Lower lobe of right lung (tissue), 2 donors: ENCODE measurements around the gene ALAS2. TPM values are rescaled to one million over a fixed set of nuclear protein-coding genes. Genes with fewer than 3 reads are reported as not detected.

Experiments used
- ATAC-seq, 2 donors: fragments of 200-7000 bp; cut with Tn5 transposase; one replicate each; pipeline ENCODE4 v1.9.1; 2020 to 2022; ENCODE audit warnings: mild to moderate bottlenecking in 2 of 2, moderate library complexity in 2 of 2
- DNase-seq: peaks from one replicate; pipeline ENCODE4 v3.0.0-alpha.2; 2020
- H3K27ac ChIP-seq: fragments of 200-600 bp; one replicate; pipeline ENCODE4 v1.8.0; 2022
- H3K27me3 ChIP-seq: fragments of 200-600 bp; one replicate; pipeline ENCODE4 v1.8.0; 2022; ENCODE audit warnings: low read depth
- H3K36me3 ChIP-seq: fragments of 200-600 bp; one replicate; pipeline ENCODE4 v1.8.0; 2022; ENCODE audit warnings: mild to moderate bottlenecking
- H3K4me1 ChIP-seq: fragments of 200-600 bp; one replicate; pipeline ENCODE4 v1.8.0; 2022
- H3K4me3 ChIP-seq: fragments of 200-600 bp; one replicate; pipeline ENCODE4 v1.8.0; 2022; ENCODE audit warnings: mild to moderate bottlenecking
- H3K9me3 ChIP-seq: fragments of 200-600 bp; one replicate; pipeline ENCODE4 v1.8.0; 2022
- CTCF ChIP-seq: fragments of 200-600 bp; IDR thresholded peaks from one replicate; pipeline ENCODE4 v1.8.0; 2022; ENCODE audit warnings: antibody characterized with exemption, mild to moderate bottlenecking
- intact Hi-C: fragments of 100-400 bp; cut with DNase I; formaldehyde crosslinking; loops from one replicate; pipeline ENCODE4 v1.11.0; 2022
- total RNA-seq: library from RNA; stranded (reverse); fragmentation: NEBNext Ultra II Directional; extraction: Animal tissue kit (Norgen Biotek cat#: 25700); gene quantifications from one replicate; pipeline ENCODE4 v1.2.1, GENCODE V29; 2021
- donor health status: DM: no; HTN: yes; CAD: no; lungs with severe emphysema.

ALAS2 gene
- total RNA-seq, 1 donor from 2014 or later: 0.89 TPM

- H3K4me1 ChIP-seq: no peaks in the 10 kb centered on the region
- DNase-seq (no peak), ATAC-seq (no peak)
- intact Hi-C loops: no loop called here
- H3K27me3 ChIP-seq: no peaks in the 10 kb centered on the region
- no peak for TF ChIP-seq CTCF
- no peak overlapping the region for H3K27ac ChIP-seq
- H3K36me3 ChIP-seq: no peaks in the 10 kb centered on the region
- H3K4me3 ChIP-seq: no peak overlapping the region
- H3K9me3 ChIP-seq: no peaks in the 10 kb centered on the region
Observed at GRCh38 chrX:54964766-54965497, 65.8 kb downstream of the ALAS2 start.

GRCh38 chrX:54961750-54962149, 69.0 kb downstream of the ALAS2 start:
- Histone ChIP-seq H3K9me3 (no peaks in the 10 kb centered on the region), H3K27ac (no peak overlapping the region), H3K4me1 (no peaks in the 10 kb centered on the region), H3K27me3 (no peaks in the 10 kb centered on the region), H3K36me3 (no peaks in the 10 kb centered on the region), H3K4me3 (no peak overlapping the region)
- ATAC-seq (no peak), DNase-seq (no peak)
- no peak for TF ChIP-seq CTCF
- intact Hi-C loops: no loop called here

Other genes starting within 250 kb of the ALAS2 start
- not detected for gene ITIH6, start 232.7 kb downstream of the ALAS2 start, total RNA-seq
- gene MAGED2, start 223.2 kb downstream of the ALAS2 start, total RNA-seq: 88.3 TPM
- gene TRO, start 110.2 kb downstream of the ALAS2 start, total RNA-seq: 2.7 TPM
- gene PFKFB1, start 36.8 kb downstream of the ALAS2 start, total RNA-seq: 0.27 TPM
- gene APEX2, start 30.6 kb downstream of the ALAS2 start, total RNA-seq: 11.7 TPM
- not detected for gene PAGE2B, start 44.1 kb upstream of the ALAS2 start, total RNA-seq
- not detected for gene PAGE2, start 58.0 kb upstream of the ALAS2 start, total RNA-seq
- not detected for gene PAGE5, start 189.4 kb upstream of the ALAS2 start, total RNA-seq
- not detected for gene PAGE3, start 233.9 kb upstream of the ALAS2 start, total RNA-seq